Activated CD4-positive, alpha-beta memory T cell treated with anti-CD3 and anti-CD28 coated beads, Interleukin-2, amount 10 ng/mL, durations not matched to agents 7 days and 5 days (primary cell): ENCODE measurements around the gene IP6K3. TPM values are rescaled to one million over a fixed set of nuclear protein-coding genes. Genes with fewer than 3 reads are reported as not detected.

ENCODE experiments used
- CTCF ChIA-PET: fragments of 350-600 bp; sonication (Branson Sonifier 250); formaldehyde crosslinking; loops from one replicate; lab custom pipeline; 2021; ENCODE audit warnings: antibody characterized with exemption, inconsistent platforms; lab: Charles Lee
- POLR2A ChIA-PET: fragments of 350-600 bp; sonication (Branson Sonifier 250); formaldehyde crosslinking; loops from one replicate; lab custom pipeline; 2021; ENCODE audit warnings: antibody characterized with exemption; lab: Charles Lee
- DNase-seq: peaks from one replicate; pipeline ENCODE4 v3.0.0-alpha.2; 2020
- H3K27ac Mint-ChIP-seq: one replicate; pipeline ENCODE4 v1.8.0; 2021; ENCODE audit warnings: mild to moderate bottlenecking, mixed read lengths
- H3K27me3 Mint-ChIP-seq: one replicate; pipeline ENCODE4 v1.8.0; 2021; ENCODE audit warnings: mixed read lengths
- H3K36me3 Mint-ChIP-seq: one replicate; pipeline ENCODE4 v1.8.0; 2021; ENCODE audit warnings: low read depth, mixed read lengths
- H3K4me1 Mint-ChIP-seq: one replicate; pipeline ENCODE4 v1.8.0; 2021; ENCODE audit warnings: mixed read lengths
- H3K4me3 Mint-ChIP-seq: one replicate; pipeline ENCODE4 v1.8.0; 2021; ENCODE audit warnings: mild to moderate bottlenecking, mixed read lengths
- H3K9me3 Mint-ChIP-seq: one replicate; pipeline ENCODE4 v1.8.0; 2021; ENCODE audit warnings: mixed read lengths
- total RNA-seq, 2 experiments: library from RNA; stranded (reverse); gene quantifications; one replicate each; pipeline ENCODE4 v1.2.3, GENCODE V29; 2021

Gene IP6K3
- total RNA-seq, 2 experiments from 2014 or later, result not detected

GRCh38 chr6:33774774-33775173 lies 28.1 kb upstream of the IP6K3 start:
- ChIA-PET POLR2A (no interaction called here), CTCF (interaction anchor here (0.7 to 8.4 kb wide), 2 partner anchors 252 to 520 kb away, joined by 4 to 133 read pairs; no protein-coding TSS in a partner anchor)
- no peak for DNase-seq
- peaks cover 70% of the 10 kb centered on the region for H3K36me3 Mint-ChIP-seq
- H3K9me3 Mint-ChIP-seq, result no peaks in the 10 kb centered on the region
- H3K4me3 Mint-ChIP-seq, result no peak overlapping the region
- H3K27me3 Mint-ChIP-seq, result no peaks in the 10 kb centered on the region
- no peak overlapping the region for H3K27ac Mint-ChIP-seq
- peaks cover 4% of the 10 kb centered on the region for H3K4me1 Mint-ChIP-seq

GRCh38 chr6:33772902-33773472 lies 26.3 kb upstream of the IP6K3 start:
- ChIA-PET CTCF (interaction anchor here (1.2 to 8.4 kb wide), 7 partner anchors 9 to 383 kb away, joined by 3 to 133 read pairs (median 3); no protein-coding TSS in a partner anchor), POLR2A (interaction anchor here (0.9 to 4.0 kb wide), 3 partner anchors 14 to 282 kb away, joined by 3 to 18 read pairs (median 7); no protein-coding TSS in a partner anchor)
- Mint-ChIP-seq H3K36me3 (peaks cover 54% of the 10 kb centered on the region), H3K27me3 (peaks cover 3% of the 10 kb centered on the region), H3K4me3 (no peak overlapping the region), H3K4me1 (peaks cover 7% of the 10 kb centered on the region), H3K9me3 (no peaks in the 10 kb centered on the region), H3K27ac (no peak overlapping the region)
- no peak for DNase-seq

- peaks cover 7% of the 10 kb centered on the region for H3K4me1 Mint-ChIP-seq
- no peaks in the 10 kb centered on the region for H3K9me3 Mint-ChIP-seq
- H3K27me3 Mint-ChIP-seq, result peaks cover 7% of the 10 kb centered on the region
- H3K36me3 Mint-ChIP-seq, result peaks cover 47% of the 10 kb centered on the region
- no peak overlapping the region for H3K4me3 Mint-ChIP-seq
- POLR2A ChIA-PET, result interaction anchor here (0.9 to 4.0 kb wide), 6 partner anchors 11 to 283 kb away, joined by 3 to 18 read pairs (median 4); partner anchors contain the start of gene UQCC2
- no peak for DNase-seq
- CTCF ChIA-PET, result interaction anchor here (0.8 to 8.4 kb wide), 20 partner anchors 8 to 386 kb away, joined by 3 to 133 read pairs (median 3); partner anchors contain the start of gene UQCC2
- H3K27ac Mint-ChIP-seq, result no peak overlapping the region
Observed at GRCh38 chr6:33772082-33772830, 25.6 kb upstream of the IP6K3 start.

GRCh38 chr6:33771146-33772081 lies 24.7 kb upstream of the IP6K3 start:
- Mint-ChIP-seq H3K27ac (no peak overlapping the region), H3K4me3 (no peak overlapping the region), H3K36me3 (peaks cover 38% of the 10 kb centered on the region), H3K4me1 (peaks cover 7% of the 10 kb centered on the region), H3K27me3 (peaks cover 8% of the 10 kb centered on the region), H3K9me3 (no peaks in the 10 kb centered on the region)
- peak; percentile 68 for DNase-seq
- ChIA-PET POLR2A (interaction anchor here (1.0 to 4.0 kb wide), 6 partner anchors 10 to 256 kb away, joined by 3 to 18 read pairs (median 4); partner anchors contain the start of gene UQCC2), CTCF (interaction anchor here (0.6 to 8.4 kb wide), 38 partner anchors 11 to 387 kb away, joined by 3 to 133 read pairs (median 3); partner anchors contain the start of gene UQCC2)

GRCh38 chr6:33770833-33771145 lies 24.1 kb upstream of the IP6K3 start:
- Mint-ChIP-seq H3K27ac (no peak overlapping the region), H3K4me3 (no peak overlapping the region), H3K9me3 (no peaks in the 10 kb centered on the region), H3K36me3 (peaks cover 32% of the 10 kb centered on the region), H3K4me1 (peaks cover 7% of the 10 kb centered on the region), H3K27me3 (peaks cover 8% of the 10 kb centered on the region)
- no peak for DNase-seq
- ChIA-PET CTCF (interaction anchor here (0.6 to 8.4 kb wide), 32 partner anchors 11 to 388 kb away, joined by 3 to 133 read pairs (median 4); partner anchors contain the start of gene UQCC2), POLR2A (interaction anchor here (1.1 to 4.0 kb wide), 4 partner anchors 11 to 59 kb away, joined by 3 to 18 read pairs (median 4); partner anchors contain the start of gene UQCC2)

- no peaks in the 10 kb centered on the region for H3K9me3 Mint-ChIP-seq
- H3K27ac Mint-ChIP-seq, result no peak overlapping the region
- no peak for DNase-seq
- peaks cover 7% of the 10 kb centered on the region for H3K4me1 Mint-ChIP-seq
- H3K27me3 Mint-ChIP-seq, result peaks cover 8% of the 10 kb centered on the region
- POLR2A ChIA-PET, result interaction anchor here (1.1 to 4.0 kb wide), 5 partner anchors 11 to 257 kb away, joined by 3 to 18 read pairs (median 6); partner anchors contain the start of gene UQCC2
- no peak overlapping the region for H3K4me3 Mint-ChIP-seq
- CTCF ChIA-PET, result interaction anchor here (0.9 to 8.4 kb wide), 16 partner anchors 9 to 385 kb away, joined by 3 to 133 read pairs (median 4); no protein-coding TSS in a partner anchor
- peaks cover 28% of the 10 kb centered on the region for H3K36me3 Mint-ChIP-seq
Observed at GRCh38 chr6:33770124-33770832, 23.6 kb upstream of the IP6K3 start.

GRCh38 chr6:33769248-33769821 lies 22.6 kb upstream of the IP6K3 start:
- POLR2A ChIA-PET, result interaction anchor here (1.5 kb wide), 2 partner anchors 255 to 258 kb away, joined by 6 read pairs; no protein-coding TSS in a partner anchor
- peaks cover 19% of the 10 kb centered on the region for H3K36me3 Mint-ChIP-seq
- no peak overlapping the region for H3K27ac Mint-ChIP-seq
- no peaks in the 10 kb centered on the region for H3K9me3 Mint-ChIP-seq
- H3K27me3 Mint-ChIP-seq, result peaks cover 8% of the 10 kb centered on the region
- peaks cover 7% of the 10 kb centered on the region for H3K4me1 Mint-ChIP-seq
- CTCF ChIA-PET, result interaction anchor here (0.6 to 8.4 kb wide), 9 partner anchors 10 to 335 kb away, joined by 3 to 133 read pairs (median 4); no protein-coding TSS in a partner anchor
- no peak overlapping the region for H3K4me3 Mint-ChIP-seq
- no peak for DNase-seq

- DNase-seq, result peak; percentile 79
- peaks cover 8% of the 10 kb centered on the region for H3K27me3 Mint-ChIP-seq
- H3K4me3 Mint-ChIP-seq, result no peak overlapping the region
- H3K9me3 Mint-ChIP-seq, result no peaks in the 10 kb centered on the region
- H3K27ac Mint-ChIP-seq, result no peak overlapping the region
- peaks cover 17% of the 10 kb centered on the region for H3K36me3 Mint-ChIP-seq
- H3K4me1 Mint-ChIP-seq, result peaks cover 7% of the 10 kb centered on the region
- POLR2A ChIA-PET, result interaction anchor here (1.3 kb wide), 1 partner anchor 19 kb away, joined by 3 read pairs; no protein-coding TSS in a partner anchor
- CTCF ChIA-PET, result interaction anchor here (1.0 to 8.4 kb wide), 6 partner anchors 11 to 268 kb away, joined by 3 to 133 read pairs (median 6); no protein-coding TSS in a partner anchor
Observed at GRCh38 chr6:33768644-33769120, 22.0 kb upstream of the IP6K3 start.

GRCh38 chr6:33766921-33767907 lies 20.5 kb upstream of the IP6K3 start:
- Mint-ChIP-seq H3K36me3 (peaks cover 7% of the 10 kb centered on the region), H3K27ac (no peak overlapping the region)

GRCh38 chr6:33765368-33765767 lies 18.7 kb upstream of the IP6K3 start:
- DNase-seq, result no peak
- ChIA-PET POLR2A (no interaction called here), CTCF (no interaction called here)
- Mint-ChIP-seq H3K36me3 (no peaks in the 10 kb centered on the region), H3K4me3 (no peak overlapping the region), H3K27me3 (peaks cover 8% of the 10 kb centered on the region), H3K9me3 (no peaks in the 10 kb centered on the region), H3K4me1 (peaks cover 3% of the 10 kb centered on the region), H3K27ac (no peak overlapping the region)

More at GRCh38 chr6:33766921-33767907, 20.5 kb upstream of the IP6K3 start:
- Mint-ChIP-seq H3K27me3 (peaks cover 8% of the 10 kb centered on the region), H3K9me3 (no peaks in the 10 kb centered on the region), H3K4me1 (peaks cover 6% of the 10 kb centered on the region), H3K4me3 (no peak overlapping the region)
- CTCF ChIA-PET, result interaction anchor here (0.8 to 8.4 kb wide), 10 partner anchors 12 to 1091 kb away, joined by 3 to 133 read pairs (median 4); no protein-coding TSS in a partner anchor
- no peak for DNase-seq
- POLR2A ChIA-PET, result interaction anchor here (0.8 to 1.3 kb wide), 2 partner anchors 14 to 21 kb away, joined by 3 read pairs; no protein-coding TSS in a partner anchor
